ENCODE measurements around the gene TMEM87B. TPM values are rescaled to one million over a fixed set of nuclear protein-coding genes. Genes with fewer than 3 reads are reported as not detected.

TMEM87B gene
- total RNA-seq, 4 donors from 2014 or later = 21.9 to 74.5 (median 60.7) TPM

DNA sequence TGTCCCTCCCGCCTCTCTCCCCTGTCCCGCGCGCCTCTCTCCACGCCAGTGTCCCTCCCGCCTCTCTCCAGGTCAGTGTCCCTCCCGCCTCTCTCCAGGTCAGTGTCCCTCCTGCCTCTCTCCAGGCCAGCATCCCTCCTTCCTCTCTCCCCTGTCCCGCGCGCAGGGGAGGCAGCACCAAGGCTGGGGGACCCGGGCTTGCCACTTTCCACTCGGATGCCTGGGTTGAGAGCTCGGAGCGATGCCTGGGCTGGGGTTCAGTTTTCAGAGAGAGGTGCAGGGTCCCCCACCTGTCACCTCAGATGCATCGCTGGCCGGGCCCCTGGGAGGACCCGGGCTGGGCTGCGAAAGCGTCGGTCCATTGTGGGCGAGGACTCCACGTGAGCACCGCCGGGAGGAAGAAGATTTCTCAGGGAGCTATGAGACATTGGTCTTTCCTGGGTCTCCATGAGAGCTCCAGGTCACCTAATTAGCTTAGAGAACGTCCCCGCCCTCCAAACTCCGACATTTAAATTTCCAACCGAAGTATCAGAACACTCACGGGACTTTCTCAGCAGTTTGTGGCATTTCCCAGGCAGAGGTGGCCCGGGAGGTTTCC lies 85.2 kb downstream of the TMEM87B start:
- in situ Hi-C loops (cut with MboI; ENCODE audit: low pct_ligation_motif_present in 1 of 4, low pct_unique_long_range_greater_than_20kb in 1 of 4, low sequenced_read_pairs in 3 of 4) = no loop called here

DNA sequence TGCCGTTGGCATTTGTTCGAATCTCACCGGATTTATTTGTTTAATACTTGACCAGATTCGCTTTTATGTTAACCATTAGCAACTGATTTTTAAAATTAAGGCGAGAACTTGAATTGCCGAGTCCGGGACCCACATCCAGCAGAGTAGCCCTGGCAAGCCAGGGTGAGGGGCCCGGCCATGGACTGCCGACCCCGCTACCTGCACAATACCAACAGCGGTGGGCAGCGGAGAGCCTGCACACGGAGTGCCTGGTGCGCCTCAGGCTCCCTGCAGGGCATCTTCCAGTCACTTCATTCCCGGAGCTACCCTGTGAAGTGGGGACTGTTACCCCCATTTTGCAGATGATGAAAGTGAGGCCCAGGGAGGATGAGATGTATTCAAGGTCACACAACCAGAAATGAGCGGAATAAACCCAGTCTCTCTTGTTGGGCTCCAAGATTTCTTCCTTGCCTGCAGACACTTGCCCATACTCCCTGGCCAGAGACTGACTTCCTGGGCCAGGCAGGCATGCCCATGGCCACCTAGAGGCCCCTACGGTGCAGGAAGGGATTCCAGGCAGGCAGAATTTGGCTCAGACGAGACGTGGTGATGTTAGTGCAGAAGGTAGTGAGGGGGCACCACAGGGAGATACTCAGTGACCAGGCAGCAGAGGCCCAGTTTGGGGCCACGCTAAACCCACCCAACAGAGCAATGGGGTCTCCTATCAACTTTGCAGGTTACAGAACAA lies 86.0 kb downstream of the TMEM87B start:
- peaks cover 29% of the 10 kb centered on the region for H3K27me3 ChIP-seq
- TF ChIP-seq EP300 (IDR thresholded peaks at IDR 0.05; ENCODE audit: low read depth) = no peak
- TF ChIP-seq POLR2AphosphoS5 (IDR thresholded peaks at IDR 0.05) = no peak
- no peak for TF ChIP-seq CTCF (IDR thresholded peaks at IDR 0.05)
- no peak for TF ChIP-seq POLR2A (IDR thresholded peaks at IDR 0.05)
- no peak for DNase-seq
- peaks cover 0 to 10% (median 7%) of the 10 kb centered on the region in 4 donors for H3K4me1 ChIP-seq
- 45 to 88% methylated on average over 4 to 20 of the region's 20 CpGs for WGBS, 2 donors (ENCODE audit: low coverage in 1 of 2)
- no peak overlapping the region for H3K4me3 ChIP-seq
- no peak overlapping the region for H3K27ac ChIP-seq
- no peaks in the 10 kb centered on the region for H3K36me3 ChIP-seq
- H3K9me3 ChIP-seq = no peaks in the 10 kb centered on the region
- intact Hi-C loops (cut with DNase I; ENCODE audit: low total_unique reads) = no loop called here
- in situ Hi-C loops (cut with MboI; ENCODE audit: low pct_ligation_motif_present in 1 of 4, low pct_unique_long_range_greater_than_20kb in 1 of 4, low sequenced_read_pairs in 3 of 4) = no loop called here

More for the DNA sequence above, 85.2 kb downstream of the TMEM87B start:
- intact Hi-C loops (cut with DNase I; ENCODE audit: low total_unique reads) = no loop called here
- TF ChIP-seq POLR2AphosphoS5 (IDR thresholded peaks at IDR 0.05) (no peak), CTCF (IDR thresholded peaks at IDR 0.05) (no peak), POLR2A (IDR thresholded peaks at IDR 0.05) (no peak), EP300 (IDR thresholded peaks at IDR 0.05; ENCODE audit: low read depth) (no peak)
- Histone ChIP-seq H3K36me3 (no peaks in the 10 kb centered on the region), H3K27ac (no peak overlapping the region), H3K4me1 (peaks cover 0 to 10% (median 7%) of the 10 kb centered on the region in 4 donors), H3K27me3 (peaks cover 29% of the 10 kb centered on the region), H3K4me3 (no peak overlapping the region), H3K9me3 (no peaks in the 10 kb centered on the region)
- WGBS, 2 donors (ENCODE audit: low coverage in 1 of 2) = 9 to 65% methylated on average over 5 to 30 of the region's 30 CpGs
- DNase-seq = no peak

GRCh38 chr2:112141626-112142007 lies 86.5 kb downstream of the TMEM87B start:
- Histone ChIP-seq H3K27me3 (peaks cover 29% of the 10 kb centered on the region), H3K9me3 (no peaks in the 10 kb centered on the region), H3K27ac (no peak overlapping the region), H3K36me3 (no peaks in the 10 kb centered on the region), H3K4me1 (peaks cover 0 to 10% (median 7%) of the 10 kb centered on the region in 4 donors), H3K4me3 (no peak overlapping the region)
- intact Hi-C loops (cut with DNase I; ENCODE audit: low total_unique reads) (no loop called here), in situ Hi-C loops (cut with MboI; ENCODE audit: low pct_ligation_motif_present in 1 of 4, low pct_unique_long_range_greater_than_20kb in 1 of 4, low sequenced_read_pairs in 3 of 4) (no loop called here)
- WGBS, 2 donors (ENCODE audit: low coverage in 1 of 2) = 50 to 70% methylated on average over 1 to 7 of the region's 7 CpGs
- no peak for DNase-seq
- no peak for TF ChIP-seq EP300 (IDR thresholded peaks at IDR 0.05; ENCODE audit: low read depth)
- no peak for TF ChIP-seq CTCF (IDR thresholded peaks at IDR 0.05)
- no peak for TF ChIP-seq POLR2A (IDR thresholded peaks at IDR 0.05)
- TF ChIP-seq POLR2AphosphoS5 (IDR thresholded peaks at IDR 0.05) = no peak

- Histone ChIP-seq H3K27ac (no peak overlapping the region), H3K4me3 (no peak overlapping the region), H3K27me3 (peaks cover 24% of the 10 kb centered on the region), H3K4me1 (peaks cover 0 to 7% (median 6%) of the 10 kb centered on the region in 4 donors), H3K36me3 (no peaks in the 10 kb centered on the region), H3K9me3 (no peaks in the 10 kb centered on the region)
- no peak for DNase-seq
- WGBS, 2 donors (ENCODE audit: low coverage in 1 of 2) = 83 to 84% methylated on average over 1 to 8 of the region's 8 CpGs
- TF ChIP-seq POLR2A (IDR thresholded peaks at IDR 0.05) = no peak
- no peak for TF ChIP-seq EP300 (IDR thresholded peaks at IDR 0.05; ENCODE audit: low read depth)
- TF ChIP-seq POLR2AphosphoS5 (IDR thresholded peaks at IDR 0.05) = no peak
- no peak for TF ChIP-seq CTCF (IDR thresholded peaks at IDR 0.05)
- in situ Hi-C loops (cut with MboI; ENCODE audit: low pct_ligation_motif_present in 1 of 4, low pct_unique_long_range_greater_than_20kb in 1 of 4, low sequenced_read_pairs in 3 of 4) (no loop called here), intact Hi-C loops (cut with DNase I; ENCODE audit: low total_unique reads) (no loop called here)
Measured at GRCh38 chr2:112142525-112143078, 87.5 kb downstream of the TMEM87B start.

All from transverse colon (tissue), 4 donors.